ENCODE measurements around the gene REV1.
"Not testable (repeated sequence)": the region's sequence is repeated elsewhere in the genome, so short reads cannot be mapped to it uniquely, and the experiment has no call there.

REV1 gene
- 67.9 reads per million, percentile 75 among the genes with 10 or more reads in this experiment for total RNA-seq

GRCh38 chr2:99489761-99490622, at the start of gene REV1:
Gene REV1, minus strand, starts transcription at chr2:99490017. Its CDS starts 25,042 bp downstream, at chr2:99464975.
- peak; percentile 91 for DNase-seq

- DNase-seq = no peak
Observed at GRCh38 chr2:99537910-99538485, 48.2 kb upstream of the REV1 start.

- DNase-seq = no peak
Observed at GRCh38 chr2:99524056-99524455, 34.2 kb upstream of the REV1 start.

GRCh38 chr2:99522157-99522556, 32.3 kb upstream of the REV1 start:
- DNase-seq = no peak

- no peak for DNase-seq
Observed at GRCh38 chr2:99520813-99521212, 31.0 kb upstream of the REV1 start.

- no peak for DNase-seq
Observed at GRCh38 chr2:99520195-99520594, 30.4 kb upstream of the REV1 start.

GRCh38 chr2:99514357-99514756, 24.5 kb upstream of the REV1 start:
- DNase-seq = no peak

- no peak for DNase-seq
Observed at GRCh38 chr2:99512181-99512591, 22.4 kb upstream of the REV1 start.

- DNase-seq = no peak
Observed at GRCh38 chr2:99509387-99509786, 19.6 kb upstream of the REV1 start.

- DNase-seq = no peak
Observed at GRCh38 chr2:99507937-99508818, 18.4 kb upstream of the REV1 start.

GRCh38 chr2:99504844-99505584, 15.2 kb upstream of the REV1 start:
- no peak for DNase-seq

GRCh38 chr2:99503662-99504416, 14.0 kb upstream of the REV1 start:
- DNase-seq = not testable (repeated sequence)

GRCh38 chr2:99496021-99496420, 6.2 kb upstream of the REV1 start:
- no peak for DNase-seq

- DNase-seq = no peak
Observed at GRCh38 chr2:99495115-99495860, 5.5 kb upstream of the REV1 start.

GRCh38 chr2:99492721-99493120, 2.9 kb upstream of the REV1 start:
- no peak for DNase-seq

- DNase-seq = no peak
Observed at GRCh38 chr2:99490623-99491461, 1.0 kb upstream of the REV1 start.

GRCh38 chr2:99489063-99489760, 605 bp downstream of the REV1 start:
- peak; percentile 51 for DNase-seq

GRCh38 chr2:99488539-99489062, 1.2 kb downstream of the REV1 start:
- no peak for DNase-seq

GRCh38 chr2:99487906-99488305, 1.9 kb downstream of the REV1 start:
- DNase-seq = no peak

Data from effector CD4-positive, alpha-beta T cell (primary cell).